IMR-90 (cell line): ENCODE measurements around the gene LRCH4. TPM values are rescaled to one million over a fixed set of nuclear protein-coding genes. Genes with fewer than 3 reads are reported as not detected.

Source experiments
- ATAC-seq: fragments of 200-7000 bp; cut with Tn5 transposase; 2 replicates; pipeline ENCODE4 v1.9.1; 2020; ENCODE audit warnings: low read depth, mild to moderate bottlenecking, moderate library complexity
- BruUV-seq: library from RNA; stranded (reverse); fragments of 400-500 nt; replicated peaks from 2 replicates; lab custom pipeline; 2021; lab: Mats Ljungman, UMichigan
- CTCF ChIA-PET: fragments of 300-600 bp; formaldehyde crosslinking; extraction: SDS; loops from one replicate; lab custom pipeline; 2021; ENCODE audit warnings: antibody characterized with exemption; lab: Yijun Ruan, JAX
- POLR2A ChIA-PET: fragments of 300-600 bp; sonication (Branson Sonifier 250); formaldehyde crosslinking; loops from one replicate; lab custom pipeline; 2022; ENCODE audit warnings: antibody characterized with exemption; ENCODE audit not compliant: unreplicated experiment; lab: Charles Lee
- DNase-seq: peaks from one replicate; pipeline ENCODE4 v3.0.0; 2013
- H2AFZ ChIP-seq: replicated peaks from 2 replicates; pipeline ENCODE3; 2013; ENCODE audit warnings: low read length, mild to moderate bottlenecking; ENCODE audit not compliant: poor library complexity
- H2AK5ac ChIP-seq: 2 replicates; pipeline ENCODE4 v1.6.1; 2013; ENCODE audit warnings: low read depth, low read length, inconsistent platforms
- H2AK9ac ChIP-seq: replicated peaks from 2 replicates; pipeline ENCODE3; 2013; ENCODE audit warnings: mild to moderate bottlenecking, low read depth, low read length, moderate library complexity; ENCODE audit not compliant: poor library complexity
- H2BK120ac ChIP-seq: 2 replicates; pipeline ENCODE4 v1.6.1; 2013; ENCODE audit warnings: low read depth, low read length, inconsistent platforms
- H2BK15ac ChIP-seq: 3 replicates; pipeline ENCODE4 v1.6.1; 2013; ENCODE audit warnings: low read depth, low read length, inconsistent platforms
- H2BK20ac ChIP-seq: 2 replicates; pipeline ENCODE4 v1.6.1; 2013; ENCODE audit warnings: low read depth, mild to moderate bottlenecking, inconsistent platforms, low read length, moderate library complexity
- H2BK5ac ChIP-seq: 2 replicates; pipeline ENCODE4 v1.6.1; 2013; ENCODE audit warnings: mild to moderate bottlenecking, low read depth, low read length, inconsistent platforms; ENCODE audit not compliant: poor library complexity, severe bottlenecking
- H3K14ac ChIP-seq: replicated peaks from 2 replicates; pipeline ENCODE4 v1.6.1; 2013; ENCODE audit warnings: low read depth, low read length, inconsistent platforms
- H3K18ac ChIP-seq: 2 replicates; pipeline ENCODE4 v1.6.1; 2013; ENCODE audit warnings: low read depth, low read length, control low read depth
- H3K23ac ChIP-seq: 2 replicates; pipeline ENCODE4 v1.6.1; 2013; ENCODE audit warnings: low read depth, low read length, inconsistent platforms
- H3K27ac ChIP-seq: 2 replicates; pipeline ENCODE4 v1.5.1; 2013; ENCODE audit warnings: mild to moderate bottlenecking, control low read depth, low read length; ENCODE audit not compliant: insufficient read depth
- H3K27me3 ChIP-seq: 2 replicates; pipeline ENCODE4 v1.6.1; 2013; ENCODE audit warnings: low read length; ENCODE audit not compliant: control insufficient read depth, insufficient read depth
- H3K36me3 ChIP-seq: 2 replicates; pipeline ENCODE4 v1.6.1; 2013; ENCODE audit warnings: low read length, mixed read lengths; ENCODE audit not compliant: control insufficient read depth, insufficient read depth
- H3K4ac ChIP-seq: 2 replicates; pipeline ENCODE4 v1.6.1; 2013; ENCODE audit warnings: low read depth, low read length, inconsistent platforms
- H3K4me1 ChIP-seq: 2 replicates; pipeline ENCODE4 v1.6.1; 2013; ENCODE audit warnings: low read length, mixed read lengths; ENCODE audit not compliant: control insufficient read depth, insufficient read depth
- H3K4me2 ChIP-seq: 2 replicates; pipeline ENCODE4 v1.6.1; 2013; ENCODE audit warnings: low read depth, mild to moderate bottlenecking, control low read depth, low read length, moderate library complexity
- H3K4me3 ChIP-seq: 2 replicates; pipeline ENCODE4 v1.5.1; 2013; ENCODE audit warnings: low read depth, mild to moderate bottlenecking, control low read depth, low read length, moderate library complexity; ENCODE audit not compliant: insufficient read depth
- H3K56ac ChIP-seq: 2 replicates; pipeline ENCODE4 v1.6.1; 2013; ENCODE audit warnings: low read length, inconsistent platforms; ENCODE audit not compliant: insufficient read depth; ENCODE audit errors: extremely low read depth
- H3K79me1 ChIP-seq, 2 experiments: 2 replicates each; pipeline ENCODE4 v1.6.1; 2013; ENCODE audit warnings: low read length in 2 of 2, inconsistent platforms in 1 of 2, low read depth in 1 of 2
- H3K9ac ChIP-seq: 2 replicates; pipeline ENCODE4 v1.6.1; 2013; ENCODE audit warnings: low read depth, low read length, control low read depth
- H3K9me1 ChIP-seq: 2 replicates; pipeline ENCODE4 v1.6.1; 2013; ENCODE audit warnings: low read length, inconsistent platforms; ENCODE audit not compliant: insufficient read depth
- H3K9me3 ChIP-seq: 2 replicates; pipeline ENCODE4 v1.6.1; 2013; ENCODE audit warnings: low read length; ENCODE audit not compliant: control insufficient read depth, insufficient read depth
- H4K20me1 ChIP-seq: 2 replicates; pipeline ENCODE4 v1.6.1; 2013; ENCODE audit warnings: low read length, inconsistent platforms; ENCODE audit not compliant: insufficient read depth
- H4K5ac ChIP-seq: 2 replicates; pipeline ENCODE4 v1.6.1; 2013; ENCODE audit warnings: mild to moderate bottlenecking, low read depth, low read length, control low read depth
- H4K8ac ChIP-seq, 2 experiments: 2 replicates each; pipeline ENCODE4 v1.6.1; 2013; ENCODE audit warnings: low read depth in 2 of 2, low read length in 2 of 2, control low read depth in 1 of 2, inconsistent platforms in 1 of 2
- H4K91ac ChIP-seq: 2 replicates; pipeline ENCODE4 v1.6.1; 2013; ENCODE audit warnings: low read depth, low read length, inconsistent platforms; ENCODE audit not compliant: insufficient read depth
- BHLHE40 ChIP-seq: fragments of 150-350 bp; IDR thresholded peaks from 2 replicates; pipeline ENCODE4 v1.6.1; 2016; ENCODE audit warnings: mild to moderate bottlenecking, low read depth, low read length
- CHD1 ChIP-seq: IDR thresholded peaks from 2 replicates; pipeline ENCODE4 v1.6.1; 2012; ENCODE audit warnings: low read depth, low read length, improper control_type of control experiment
- ELK1 ChIP-seq: fragments of 150-350 bp; IDR thresholded peaks from 2 replicates; pipeline ENCODE4 v1.6.1; 2016; ENCODE audit warnings: low read depth, mild to moderate bottlenecking, low read length, moderate library complexity, borderline replicate concordance
- FOS ChIP-seq: fragments of 150-350 bp; IDR thresholded peaks from 2 replicates; pipeline ENCODE4 v1.6.1; 2016; ENCODE audit warnings: low read depth, low read length
- MAFK ChIP-seq: IDR thresholded peaks from 2 replicates; pipeline ENCODE4 v1.6.1; 2012; ENCODE audit warnings: low read depth, low read length, improper control_type of control experiment
- MXI1 ChIP-seq: IDR thresholded peaks from 2 replicates; pipeline ENCODE4 v1.6.1; 2012; ENCODE audit warnings: low read depth, mild to moderate bottlenecking, low read length, moderate library complexity, borderline replicate concordance
- NFE2L2 ChIP-seq: fragments of 150-350 bp; IDR thresholded peaks from 2 replicates; pipeline ENCODE4 v1.6.1; 2016; ENCODE audit warnings: low read depth, mild to moderate bottlenecking, low read length
- RCOR1 ChIP-seq: IDR thresholded peaks from 2 replicates; pipeline ENCODE4 v1.6.1; 2012; ENCODE audit warnings: mild to moderate bottlenecking, low read length, improper control_type of control experiment; ENCODE audit not compliant: insufficient replicate concordance
- RFX5 ChIP-seq: IDR thresholded peaks from 2 replicates; pipeline ENCODE4 v1.8.0; 2012; ENCODE audit warnings: low read depth, mild to moderate bottlenecking, low read length, moderate library complexity
- SMC3 ChIP-seq: fragments of 150-350 bp; IDR thresholded peaks from 2 replicates; pipeline ENCODE4 v1.6.1; 2016; ENCODE audit warnings: low read depth, mild to moderate bottlenecking, antibody characterized with exemption, low read length, moderate library complexity
- WGBS, 2 experiments: methylation state at CpG; one replicate each; pipeline versions ENCODE4 v1.1.5 to v1.1.7; 2013; ENCODE audit warnings: missing lambda C conversion rate in 2 of 2; ENCODE audit not compliant: insufficient read length in 1 of 2; ENCODE audit errors: extremely low coverage in 2 of 2; 5-methylcytosine and 5-hydroxymethylcytosine counted together
- dilution Hi-C: fragments of 300-500 bp; cut with HindIII; formaldehyde crosslinking; loops from one replicate; pipeline ENCODE4 v1.14.3; 2018; ENCODE audit warnings: low sequenced_read_pairs; ENCODE audit not compliant: unreplicated experiment
- in situ Hi-C: fragments of 300-500 bp; cut with MboI; formaldehyde crosslinking; loops from 3 replicates; pipeline ENCODE4 v1.14.3; 2019; ENCODE audit warnings: low sequenced_read_pairs, inconsistent platforms, mixed read lengths
- intact Hi-C: fragments of 100-400 bp; cut with micrococcal nuclease; formaldehyde crosslinking; loops from 2 replicates; pipeline ENCODE4 v1.10.0; 2022
- polyA plus RNA-seq, 3 experiments: library from polyadenylated mRNA; depleted of rRNA; stranded (reverse); fragments of >200 nt; gene quantifications; 2 replicates each; pipeline ENCODE4 v1.2.3, GENCODE V29; 2012; ENCODE audit warnings: low replicate concordance in 1 of 3
- total RNA-seq: library from RNA; depleted of rRNA; stranded (reverse); fragments of >200 nt; gene quantifications from 2 replicates; pipeline ENCODE4 v1.2.3, GENCODE V29; 2012

The LRCH4 gene
- total and polyA plus RNA-seq, 2 of the 4 experiments (the other 2 are of a cell fraction): 5.0 to 41.3 TPM

- Histone ChIP-seq H2AFZ (no peak overlapping the region), H3K4me3 (no peak overlapping the region), H3K14ac (no peak overlapping the region), H4K8ac (no peak overlapping the region), H2BK120ac (no peak overlapping the region), H4K20me1 (no peaks in the 10 kb centered on the region), H4K91ac (no peak overlapping the region), H2BK20ac (no peak overlapping the region), H3K9me1 (peaks cover 4% of the 10 kb centered on the region; the same call in 1 of the 2 replicates), H3K4ac (no peak overlapping the region), H4K5ac (no peak overlapping the region), H3K23ac (no peak overlapping the region), H2BK5ac (no peak overlapping the region), H3K4me1 (peaks cover 4% of the 10 kb centered on the region; the same call in 1 of the 2 replicates), H3K18ac (no peak overlapping the region), H3K9me3 (no peaks in the 10 kb centered on the region), H3K79me1 (no peaks in the 10 kb centered on the region), H3K36me3 (peaks cover 2% of the 10 kb centered on the region; the same call in 1 of the 2 replicates), H2AK5ac (peak overlapping the region; percentile 15; the same call in 1 of the 2 replicates), H2AK9ac (peak overlapping the region; percentile 78), H3K27me3 (peaks cover 3% of the 10 kb centered on the region; the same call in 1 of the 2 replicates), H3K27ac (no peak overlapping the region), H3K4me2 (no peak overlapping the region), H2BK15ac (no peak overlapping the region), H3K56ac (no peak overlapping the region), H3K9ac (no peak overlapping the region)
- CTCF ChIA-PET: no interaction called here
- no TSS peak for BruUV-seq
- TF ChIP-seq RCOR1 (no peak), MAFK (no peak), NFE2L2 (no peak), BHLHE40 (no peak), RFX5 (no peak), MXI1 (no peak), CHD1 (no peak), FOS (no peak), ELK1 (no peak), SMC3 (no peak)
- DNase-seq (no peak), ATAC-seq (no peak)
- POLR2A ChIA-PET: no interaction called here
- in situ Hi-C loops: loop anchor here (5.0 kb wide), 1 partner anchor 99 kb away; no protein-coding TSS in a partner anchor
- WGBS, 2 experiments: no CpG with 5 or more reads among the region's 11 CpGs
- dilution Hi-C loops: no loop called here
- intact Hi-C loops: no loop called here
Measured at GRCh38 chr7:100568176-100568895, 17.6 kb downstream of the LRCH4 start.
